Spleen (tissue), 7 donors: ENCODE measurements around the gene SCYL1.

Source experiments
- CTCF ChIP-seq, 11 experiments: fragments of 200-600 bp in 7 of 11; fragments of 450-650 bp in 4 of 11; sonication (generic) in 4 of 11; IDR thresholded peaks in 8 of 11; conservative IDR thresholded peaks in 3 of 11; 1 replicate in 7 of 11; 2 replicates in 4 of 11; pipeline versions ENCODE4 v1.4.0 to v1.8.0; 2016 to 2021; ENCODE audit warnings: antibody characterized with exemption in 11 of 11, inconsistent platforms in 4 of 11, mild to moderate bottlenecking in 1 of 11
- POLR2A ChIP-seq, 3 donors: fragments of 450-650 bp; IDR thresholded peaks; one replicate each; pipeline ENCODE4 v1.5.1; 2017; ENCODE audit warnings: antibody characterized with exemption in 3 of 3, mild to moderate bottlenecking in 1 of 3
- donor health status: DM: no; HTN: no; CAD: no; lungs with moderate emphysema.
- donor health status: DM: no; HTN: no; CAD: no.
- donor health status: DM: no; HTN: no; CAD: no.

GRCh38 chr11:65569164-65569972 is 44.5 kb downstream of the SCYL1 start:
- no peak for TF ChIP-seq CTCF (IDR thresholded peaks at IDR 0.05 in 8 of 11, conservative IDR thresholded peaks at IDR 0.05 in 3 of 11)
- no peak for TF ChIP-seq POLR2A (IDR thresholded peaks at IDR 0.05)
